H1 (cell line): ENCODE results near the gene AIRE. TPM values are rescaled to one million over a fixed set of nuclear protein-coding genes. Genes with fewer than 3 reads are reported as not detected.

Experiments
- CTCF ChIA-PET: fragments of 300-600 bp; sonication (Branson Sonifier 250); formaldehyde crosslinking; loops from one replicate; lab custom pipeline; 2021; ENCODE audit not compliant: partially characterized antibody; lab: Charles Lee
- POLR2A ChIA-PET: fragments of 300-600 bp; sonication (Branson Sonifier 250); formaldehyde crosslinking; loops from one replicate; lab custom pipeline; 2021; ENCODE audit warnings: inconsistent platforms; ENCODE audit not compliant: partially characterized antibody; lab: Charles Lee
- DNase-seq, 2 experiments: peaks; one replicate each; pipeline versions ENCODE4 v3.0.0 to v3.0.0-alpha.2; 2010 to 2022; ENCODE audit warnings: low spot score in 2 of 2, low read depth in 1 of 2, mixed read lengths in 1 of 2
- FAIRE-seq: peaks from 2 replicates; lab custom pipeline; 2011; peaks lifted over from hg19 to GRCh38; lab: Jason Lieb, UNC
- H2AFZ ChIP-seq: 2 replicates; pipeline ENCODE4 v1.8.1; 2012; ENCODE audit warnings: low read length, inconsistent platforms
- H2AK5ac ChIP-seq: 2 replicates; pipeline ENCODE4 v1.6.1; 2013; ENCODE audit warnings: low read depth, low read length
- H2BK120ac ChIP-seq: replicated peaks from 2 replicates; pipeline ENCODE3; 2013; ENCODE audit warnings: low read depth, low read length, inconsistent platforms
- H2BK12ac ChIP-seq: 2 replicates; pipeline ENCODE4 v1.6.1; 2013; ENCODE audit warnings: low read depth, low read length
- H2BK15ac ChIP-seq: 2 replicates; pipeline ENCODE4 v1.6.1; 2013; ENCODE audit warnings: low read length
- H2BK20ac ChIP-seq: 2 replicates; pipeline ENCODE4 v1.6.1; 2013; ENCODE audit warnings: low read length
- H2BK5ac ChIP-seq: 2 replicates; pipeline ENCODE4 v1.6.1; 2013; ENCODE audit warnings: low read depth, low read length
- H3K14ac ChIP-seq: 2 replicates; pipeline ENCODE4 v1.6.1; 2013; ENCODE audit warnings: inconsistent platforms; ENCODE audit not compliant: insufficient read length
- H3K18ac ChIP-seq: 2 replicates; pipeline ENCODE4 v1.6.1; 2013; ENCODE audit warnings: low read length; ENCODE audit errors: extremely low read depth
- H3K23ac ChIP-seq: 2 replicates; pipeline ENCODE4 v1.6.1; 2013; ENCODE audit warnings: inconsistent platforms; ENCODE audit not compliant: insufficient read length
- H3K23me2 ChIP-seq: 2 replicates; pipeline ENCODE4 v1.6.1; 2013; ENCODE audit warnings: low read depth, low read length
- H3K27ac ChIP-seq: 2 replicates; pipeline ENCODE4 v1.6.1; 2011; ENCODE audit warnings: low read depth, low read length, inconsistent platforms
- H3K27me3 ChIP-seq, 4 experiments: replicated peaks in 1 of 4; 1 replicate in 1 of 4; 2 replicates in 3 of 4; pipeline versions ENCODE4 v1.6.1 to v1.8.1; 2011 to 2013; ENCODE audit warnings: low read length in 3 of 4, mild to moderate bottlenecking in 3 of 4, inconsistent platforms in 2 of 4, mixed read lengths in 2 of 4, moderate library complexity in 1 of 4; ENCODE audit not compliant: control insufficient read depth in 3 of 4, insufficient read depth in 3 of 4; ENCODE audit errors: extremely low read depth in 1 of 4
- H3K36me3 ChIP-seq, 4 experiments: 2 replicates each; pipeline versions ENCODE4 v1.6.1 to v1.8.1; 2011 to 2013; ENCODE audit warnings: mild to moderate bottlenecking in 4 of 4, low read length in 3 of 4, moderate library complexity in 2 of 4, control low read depth in 1 of 4, inconsistent platforms in 1 of 4; ENCODE audit not compliant: insufficient read depth in 4 of 4, control insufficient read depth in 2 of 4
- H3K4ac ChIP-seq: replicated peaks from 2 replicates; pipeline ENCODE3; 2013; ENCODE audit warnings: low read length, low read depth, mixed read lengths, inconsistent platforms; ENCODE audit not compliant: insufficient read length
- H3K4me1 ChIP-seq, 4 experiments: replicated peaks in 1 of 4; 1 replicate in 1 of 4; 2 replicates in 3 of 4; pipeline versions ENCODE4 v1.6.1 to v1.8.1; 2011 to 2013; ENCODE audit warnings: low read length in 3 of 4, inconsistent platforms in 2 of 4, mixed read lengths in 1 of 4; ENCODE audit not compliant: insufficient read depth in 4 of 4, control insufficient read depth in 3 of 4
- H3K4me2 ChIP-seq, 2 experiments: 2 replicates each; pipeline versions ENCODE4 v1.6.1 to v1.8.1; 2011 to 2013; ENCODE audit warnings: low read depth in 2 of 2, low read length in 2 of 2, control low read depth in 1 of 2, inconsistent platforms in 1 of 2, mild to moderate bottlenecking in 1 of 2; ENCODE audit not compliant: insufficient read depth in 1 of 2
- H3K4me3 ChIP-seq, 4 experiments: fragments of 200-600, 300-600 bp in 1 of 4; sonication (generic), shearing (Covaris generic), sonication (Bioruptor Twin) in 1 of 4; 2 replicates each; pipeline versions ENCODE4 v1.5.1 to v1.8.1; 2011 to 2016; ENCODE audit warnings: low read length in 4 of 4, low read depth in 3 of 4, control low read depth in 2 of 4, inconsistent platforms in 2 of 4, mild to moderate bottlenecking in 2 of 4, mixed read lengths in 1 of 4, moderate library complexity in 1 of 4; ENCODE audit not compliant: insufficient read depth in 2 of 4; ENCODE audit errors: extremely low read depth in 1 of 4
- H3K56ac ChIP-seq: replicated peaks from 2 replicates; pipeline ENCODE3; 2013; ENCODE audit warnings: low read depth, mild to moderate bottlenecking, mixed read lengths, low read length, inconsistent platforms; ENCODE audit not compliant: insufficient read length
- H3K79me1 ChIP-seq: 2 replicates; pipeline ENCODE4 v1.6.1; 2013; ENCODE audit warnings: low read depth, low read length, control low read depth
- H3K79me2 ChIP-seq, 2 experiments: 2 replicates each; pipeline versions ENCODE4 v1.6.1 to v1.8.1; 2012 to 2013; ENCODE audit warnings: low read length in 2 of 2, mild to moderate bottlenecking in 2 of 2, inconsistent platforms in 1 of 2; ENCODE audit not compliant: insufficient read depth in 2 of 2, control insufficient read depth in 1 of 2
- H3K9ac ChIP-seq, 4 experiments: replicated peaks in 1 of 4; 1 replicate in 1 of 4; 2 replicates in 3 of 4; pipeline versions ENCODE4 v1.6.1 to v1.8.1; 2011 to 2013; ENCODE audit warnings: low read depth in 3 of 4, low read length in 3 of 4, control low read depth in 2 of 4, mild to moderate bottlenecking in 2 of 4, moderate library complexity in 2 of 4, inconsistent platforms in 1 of 4; ENCODE audit errors: extremely low read depth in 1 of 4
- H3K9me3 ChIP-seq, 2 experiments: 2 replicates each; pipeline versions ENCODE4 v1.6.1 to v1.8.1; 2012 to 2013; ENCODE audit warnings: mild to moderate bottlenecking in 2 of 2, moderate library complexity in 2 of 2, control low read depth in 1 of 2, inconsistent platforms in 1 of 2, low read depth in 1 of 2, low read length in 1 of 2, mixed read lengths in 1 of 2; ENCODE audit not compliant: insufficient read depth in 2 of 2
- H4K20me1 ChIP-seq, 2 experiments: replicated peaks in 1 of 2; 2 replicates each; pipeline versions ENCODE3 to v1.8.1; 2011 to 2013; ENCODE audit warnings: inconsistent platforms in 2 of 2, low read length in 2 of 2, mild to moderate bottlenecking in 1 of 2; ENCODE audit not compliant: insufficient read depth in 2 of 2, control insufficient read depth in 1 of 2
- H4K5ac ChIP-seq: 2 replicates; pipeline ENCODE4 v1.6.1; 2013; ENCODE audit warnings: low read length, low read depth, mixed read lengths, inconsistent platforms; ENCODE audit not compliant: insufficient read length
- H4K8ac ChIP-seq: 2 replicates; pipeline ENCODE4 v1.8.0; 2013; ENCODE audit warnings: mild to moderate bottlenecking, moderate library complexity, low read length, inconsistent platforms; ENCODE audit not compliant: insufficient read depth; ENCODE audit errors: extremely low read depth
- H4K91ac ChIP-seq: replicated peaks from 2 replicates; pipeline ENCODE3; 2013; ENCODE audit warnings: low read length, mixed read lengths, inconsistent platforms; ENCODE audit not compliant: insufficient read length
- CREB1 ChIP-seq: IDR thresholded peaks from 2 replicates; pipeline ENCODE4 v1.6.1; 2012; ENCODE audit warnings: inconsistent platforms
- E2F6 ChIP-seq: IDR thresholded peaks from 2 replicates; pipeline ENCODE4 v1.6.1; 2012; ENCODE audit warnings: inconsistent platforms
- JUN ChIP-seq: IDR thresholded peaks from 2 replicates; pipeline ENCODE4 v1.6.1; 2011; ENCODE audit warnings: low read depth, mild to moderate bottlenecking, improper control_type of control experiment, low read length
- POLR2AphosphoS5 ChIP-seq: IDR thresholded peaks from 2 replicates; pipeline ENCODE4 v1.6.1; 2011; ENCODE audit warnings: low read depth, low read length
- RAD21 ChIP-seq, 2 experiments: IDR thresholded peaks in 1 of 2; conservative IDR thresholded peaks in 1 of 2; 2 replicates each; pipeline ENCODE4 v1.6.1; 2011; ENCODE audit warnings: low read depth in 2 of 2, low read length in 2 of 2, improper control_type of control experiment in 1 of 2, inconsistent platforms in 1 of 2, mild to moderate bottlenecking in 1 of 2, moderate library complexity in 1 of 2
- RXRA ChIP-seq: IDR thresholded peaks from 2 replicates; pipeline ENCODE4 v1.6.1; 2011; ENCODE audit warnings: low read depth, mild to moderate bottlenecking, low read length, moderate library complexity; ENCODE audit not compliant: insufficient read depth
- SIN3A ChIP-seq, 2 experiments: IDR thresholded peaks in 1 of 2; conservative IDR thresholded peaks in 1 of 2; 2 replicates each; pipeline ENCODE4 v1.6.1; 2011 to 2012; ENCODE audit warnings: low read length in 2 of 2, improper control_type of control experiment in 1 of 2, low read depth in 1 of 2, mild to moderate bottlenecking in 1 of 2
- SP4 ChIP-seq: IDR thresholded peaks from 2 replicates; pipeline ENCODE4 v1.6.1; 2012; ENCODE audit warnings: low read length, inconsistent platforms
- SUZ12 ChIP-seq: fragments of 200-600 bp; sonication (generic); IDR thresholded peaks from 2 replicates; pipeline ENCODE4 v1.6.1; 2012; ENCODE audit warnings: mild to moderate bottlenecking, inconsistent platforms, low read length, moderate library complexity, mixed read lengths
- TAF7 ChIP-seq: optimal IDR thresholded peaks from 2 replicates; pipeline ENCODE3; 2011; ENCODE audit warnings: low read depth, mild to moderate bottlenecking, inconsistent platforms, low read length, moderate library complexity, borderline replicate concordance
- TCF12 ChIP-seq: IDR thresholded peaks from 2 replicates; pipeline ENCODE4 v1.6.1; 2011; ENCODE audit warnings: low read depth, mild to moderate bottlenecking, low read length
- WGBS, 2 experiments: shearing (Covaris generic) in 1 of 2; methylation state at CpG; one replicate each; pipeline versions ENCODE4 v1.1.6 to v1.1.7; 2013 to 2015; ENCODE audit warnings: low lambda C conversion rate in 2 of 2, mixed read lengths in 2 of 2, inconsistent platforms in 1 of 2, low coverage in 1 of 2, missing lambda C conversion rate in 1 of 2; ENCODE audit not compliant: insufficient replicate concordance in 2 of 2, insufficient coverage in 1 of 2, insufficient read length in 1 of 2; ENCODE audit errors: extremely low coverage in 1 of 2, missing lambda C conversion rate in 1 of 2; 5-methylcytosine and 5-hydroxymethylcytosine counted together
- polyA plus RNA-seq, 7 experiments: library from polyadenylated mRNA; depleted of rRNA in 3 of 7; stranded (reverse) in 5 of 7; unstranded in 2 of 7; fragments of >200 nt in 5 of 7; fragments of 200-250 nt in 2 of 7; gene quantifications; 1 replicate in 5 of 7; 2 replicates in 1 of 7; 4 replicates in 1 of 7; pipeline versions ENCODE4 v1.2.1 to v1.2.3, GENCODE V29; 2011 to 2013; ENCODE audit warnings: missing spikeins in 2 of 7, mixed read lengths in 2 of 7
- total RNA-seq: library from RNA; stranded (reverse); fragmentation: NEBNext Ultra II Directional; extraction: Animal tissue kit (Norgen Biotek cat#: 25700); gene quantifications from 2 replicates; pipeline ENCODE4 v1.2.1, GENCODE V29; 2021

The AIRE gene
- total and polyA plus RNA-seq, 2 of the 8 experiments (the other 6 are each of a cell fraction or from before 2014, with no cell fraction given) = 0.09 TPM; not detected in 1

DNA sequence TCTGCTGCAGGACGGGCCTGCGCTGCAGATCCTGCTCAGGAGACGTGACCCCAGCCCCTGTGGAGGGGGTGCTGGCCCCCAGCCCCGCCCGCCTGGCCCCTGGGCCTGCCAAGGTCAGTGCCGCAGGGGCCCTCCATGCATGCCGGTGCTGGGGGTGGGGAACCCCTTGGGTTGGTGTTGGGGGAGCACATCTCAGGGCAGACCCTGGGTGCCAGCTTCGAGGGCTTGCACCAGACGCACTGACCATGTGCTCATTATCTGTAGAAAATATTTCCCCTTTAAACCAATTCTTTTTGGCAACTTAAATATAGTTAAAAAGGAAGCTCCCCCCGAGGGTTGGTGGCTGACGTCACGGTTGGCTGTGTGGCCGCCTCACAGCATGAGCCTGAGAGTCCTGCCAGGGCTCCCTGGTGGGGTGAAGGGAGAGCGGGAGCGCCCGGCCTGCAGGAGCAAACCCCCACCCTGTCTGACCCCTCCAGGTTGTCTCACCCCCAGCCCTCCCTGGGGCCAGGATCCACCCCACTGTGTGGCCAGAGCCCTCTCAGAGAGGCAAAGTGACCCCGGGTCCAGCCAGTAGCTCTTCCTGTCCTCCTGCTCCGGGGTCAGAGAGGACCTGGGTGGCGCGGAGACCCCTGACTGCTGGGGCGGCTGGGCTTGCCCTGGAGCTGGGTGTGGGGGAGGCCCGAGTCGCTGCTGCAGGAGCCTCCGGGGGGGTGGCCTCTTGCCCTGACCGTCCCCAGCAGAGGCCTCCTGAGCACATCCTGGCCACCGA is 8.9 kb downstream of the AIRE start:
- Histone ChIP-seq H3K27me3 (peaks cover 0 to 3% (median 0%) of the 10 kb centered on the region in 4 experiments; a peak in 2 of 7 replicates), H2BK12ac (no peak overlapping the region), H2BK120ac (no peak overlapping the region), H3K18ac (no peak overlapping the region), H4K8ac (no peak overlapping the region), H3K79me2 (no peaks in the 10 kb centered on the region), H2AK5ac (no peak overlapping the region), H3K4me2 (no peak overlapping the region), H3K56ac (no peak overlapping the region), H2BK20ac (no peak overlapping the region), H2BK15ac (no peak overlapping the region), H3K36me3 (no peaks in the 10 kb centered on the region), H3K23ac (no peak overlapping the region), H3K23me2 (peaks cover 5% of the 10 kb centered on the region; the same call in 1 of the 2 replicates), H2BK5ac (no peak overlapping the region), H3K9me3 (no peaks in the 10 kb centered on the region), H3K79me1 (no peaks in the 10 kb centered on the region), H3K27ac (no peak overlapping the region), H4K91ac (no peak overlapping the region), H3K4ac (no peak overlapping the region), H2AFZ (no peak overlapping the region), H3K14ac (no peak overlapping the region), H3K4me1 (peaks cover 0 to 6% (median under 1%) of the 10 kb centered on the region in 4 experiments; a peak in 3 of 7 replicates), H3K9ac (no peak overlapping the region), H4K5ac (no peak overlapping the region), H4K20me1 (no peaks in the 10 kb centered on the region), H3K4me3 (no peak overlapping the region)
- FAIRE-seq (no peak), DNase-seq (no peak)
- TF ChIP-seq RAD21 (IDR thresholded peaks at IDR 0.05 in 1 of 2, conservative IDR thresholded peaks at IDR 0.05 in 1 of 2; ENCODE audit: low read depth in 2 of 2, low read length in 2 of 2) (no peak), CREB1 (no peak), POLR2AphosphoS5 (no peak), RXRA (no peak), TAF7 (no peak), E2F6 (no peak), SP4 (no peak), SUZ12 (no peak), TCF12 (no peak), JUN (no peak), SIN3A (conservative IDR thresholded peaks at IDR 0.05 in 1 of 2, IDR thresholded peaks at IDR 0.05 in 1 of 2; ENCODE audit: low read depth in 1 of 2, low read length in 2 of 2) (no peak)
- ChIA-PET POLR2A (interaction anchor here (1.0 kb wide), 1 partner anchor 11 kb away, joined by 3 read pairs; no protein-coding TSS in a partner anchor), CTCF (interaction anchor here (1.0 to 5.0 kb wide), 4 partner anchors 9 to 34 kb away, joined by 3 to 53 read pairs (median 3); partner anchors contain the start of gene AIRE)
- 90% methylated on average over 14 of the region's 26 CpGs; no CpG with 5 or more reads in 1 of the 2 experiments for WGBS, 2 experiments
